OCI-LY3 (cell line): ENCODE results near the gene NLGN2.

Experiments used
- CTCF ChIP-seq: fragments of 200-600, 300-600 bp; sonication (generic); IDR thresholded peaks from 2 replicates; pipeline ENCODE4 v1.5.1; 2014; ENCODE audit warnings: antibody characterized with exemption, low read length, low read depth
- EZH2phosphoT487 ChIP-seq: fragments of 200-600 bp; shearing (Covaris generic); IDR thresholded peaks from 2 replicates; pipeline ENCODE4 v1.6.1; 2018; ENCODE audit warnings: antibody characterized with exemption, mixed run types, low read depth

GRCh38 chr17:7467498-7467897 is 59.9 kb downstream of the NLGN2 start:
- no peak for TF ChIP-seq CTCF
- TF ChIP-seq EZH2phosphoT487, result no peak
